NOMO-1 (cell line): ENCODE results near the gene GPLD1.
"Not testable (repeated sequence)": the region's sequence is repeated elsewhere in the genome, so short reads cannot be mapped to it uniquely, and the experiment has no call there.

Experiments
- DNase-seq, 2 experiments: peaks; one replicate each; lab custom pipeline; 2025; ENCODE audit not compliant: unreplicated experiment in 2 of 2; lab: John Stamatoyannopoulos, UW

Gene GPLD1, protein sequence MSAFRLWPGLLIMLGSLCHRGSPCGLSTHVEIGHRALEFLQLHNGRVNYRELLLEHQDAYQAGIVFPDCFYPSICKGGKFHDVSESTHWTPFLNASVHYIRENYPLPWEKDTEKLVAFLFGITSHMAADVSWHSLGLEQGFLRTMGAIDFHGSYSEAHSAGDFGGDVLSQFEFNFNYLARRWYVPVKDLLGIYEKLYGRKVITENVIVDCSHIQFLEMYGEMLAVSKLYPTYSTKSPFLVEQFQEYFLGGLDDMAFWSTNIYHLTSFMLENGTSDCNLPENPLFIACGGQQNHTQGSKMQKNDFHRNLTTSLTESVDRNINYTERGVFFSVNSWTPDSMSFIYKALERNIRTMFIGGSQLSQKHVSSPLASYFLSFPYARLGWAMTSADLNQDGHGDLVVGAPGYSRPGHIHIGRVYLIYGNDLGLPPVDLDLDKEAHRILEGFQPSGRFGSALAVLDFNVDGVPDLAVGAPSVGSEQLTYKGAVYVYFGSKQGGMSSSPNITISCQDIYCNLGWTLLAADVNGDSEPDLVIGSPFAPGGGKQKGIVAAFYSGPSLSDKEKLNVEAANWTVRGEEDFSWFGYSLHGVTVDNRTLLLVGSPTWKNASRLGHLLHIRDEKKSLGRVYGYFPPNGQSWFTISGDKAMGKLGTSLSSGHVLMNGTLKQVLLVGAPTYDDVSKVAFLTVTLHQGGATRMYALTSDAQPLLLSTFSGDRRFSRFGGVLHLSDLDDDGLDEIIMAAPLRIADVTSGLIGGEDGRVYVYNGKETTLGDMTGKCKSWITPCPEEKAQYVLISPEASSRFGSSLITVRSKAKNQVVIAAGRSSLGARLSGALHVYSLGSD

DNA sequence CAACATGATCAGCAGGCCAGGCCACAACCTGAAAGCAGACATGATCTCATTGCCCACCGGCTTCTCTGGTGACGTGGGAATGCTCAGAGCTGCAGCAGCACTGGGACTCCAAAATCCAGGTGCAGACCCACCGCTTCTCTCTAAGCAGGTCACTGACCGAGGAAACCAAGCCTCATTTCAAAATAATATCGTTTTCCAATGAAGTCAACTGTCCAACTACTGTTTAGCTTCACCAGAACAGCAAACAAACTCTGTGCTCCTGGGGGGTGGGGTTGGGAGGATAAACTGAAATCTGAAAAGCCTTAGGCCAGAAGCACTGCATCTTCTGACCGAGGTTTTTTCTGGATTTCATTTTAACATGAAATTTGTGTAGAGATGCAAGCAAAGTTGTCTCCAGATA, at the start of gene GPLD1:
GPLD1 (minus strand) TSS at position 109 of the 400 bp plus-strand sequence; CDS start at position 42, 67 bp downstream.
- DNase-seq = no peak

- no peak for DNase-seq
Observed at GRCh38 chr6:24537771-24538385, 48.5 kb upstream of the GPLD1 start.

- no peak for DNase-seq
Observed at GRCh38 chr6:24537082-24537699, 47.8 kb upstream of the GPLD1 start.

- DNase-seq = no peak
Observed at GRCh38 chr6:24536466-24536865, 47.1 kb upstream of the GPLD1 start.

DNA sequence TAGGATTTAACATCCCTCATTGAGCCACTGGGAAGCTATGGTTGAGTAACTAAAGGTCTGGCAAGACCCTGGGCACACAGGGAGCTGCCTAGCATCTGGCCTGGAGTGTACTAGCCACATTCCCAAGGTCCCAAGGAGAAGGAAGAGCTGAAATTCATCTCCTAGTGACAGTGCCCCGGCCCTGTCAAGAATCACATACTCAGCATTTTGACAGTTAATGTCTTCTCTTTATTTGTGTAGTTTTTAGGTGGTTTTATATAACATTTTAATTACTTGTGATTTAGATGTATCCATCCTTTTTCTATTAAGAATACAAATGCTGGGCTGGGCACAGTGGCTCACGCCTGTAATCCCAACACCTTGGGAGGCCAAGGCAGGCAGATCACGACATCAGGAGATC, 45.8 kb upstream of the GPLD1 start:
- DNase-seq = no peak

GRCh38 chr6:24534329-24534728, 45.0 kb upstream of the GPLD1 start:
- DNase-seq = no peak

GRCh38 chr6:24529985-24530384, 40.6 kb upstream of the GPLD1 start:
- DNase-seq = no peak

DNA sequence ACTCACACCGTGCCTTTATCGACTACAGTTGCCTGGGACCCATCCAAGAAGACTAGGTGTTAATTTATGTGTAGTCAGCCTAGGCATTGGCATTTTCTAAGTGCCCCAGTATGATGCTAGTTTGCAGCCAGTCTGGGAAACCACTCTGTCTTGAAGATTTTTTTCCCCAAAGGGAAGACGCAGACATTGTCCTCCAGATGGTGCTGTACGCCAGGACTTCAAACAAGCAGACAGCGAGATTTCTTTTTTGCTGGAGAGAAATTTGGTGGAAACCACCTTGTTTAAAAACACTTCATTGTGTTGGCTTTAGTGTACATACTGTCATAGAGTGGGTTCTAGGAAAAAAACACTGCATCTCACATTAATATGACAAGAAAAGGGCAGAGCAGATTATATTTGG, 35.4 kb upstream of the GPLD1 start:
- DNase-seq = peak in 1 of 2 experiments; percentile 10

GRCh38 chr6:24524329-24524728, 35.0 kb upstream of the GPLD1 start:
- DNase-seq = no peak

- DNase-seq = no peak
Observed at GRCh38 chr6:24522228-24523176, 33.1 kb upstream of the GPLD1 start.

DNA sequence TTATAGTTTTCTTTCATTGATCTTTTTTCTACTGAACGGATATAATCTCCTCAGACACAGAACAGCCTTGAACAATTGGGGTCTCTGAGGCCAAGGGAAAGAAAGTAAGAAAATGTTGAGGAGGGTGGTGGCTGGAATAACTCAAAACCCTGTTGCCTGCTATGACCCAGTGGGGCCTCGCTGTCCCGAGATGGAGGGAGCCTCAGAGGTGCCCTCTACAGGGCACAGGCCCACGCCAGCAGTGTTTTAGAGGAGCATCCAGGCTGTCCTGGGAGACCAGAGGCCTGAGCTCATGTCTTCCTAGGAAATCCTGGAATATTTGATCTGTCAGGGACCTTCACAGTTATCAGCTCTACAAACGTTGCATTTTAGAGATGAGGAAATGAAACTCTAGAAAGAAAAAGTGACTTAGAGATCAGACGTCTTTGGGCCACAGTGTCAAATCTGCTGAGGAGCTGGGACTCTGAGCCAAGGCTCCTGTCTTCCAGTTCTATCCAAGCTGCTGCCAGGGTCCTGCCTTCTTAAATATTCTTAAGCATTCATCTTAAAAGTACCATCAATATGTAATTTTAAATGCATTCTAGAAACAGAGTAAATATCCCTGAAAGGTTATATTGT, 31.7 kb upstream of the GPLD1 start:
- DNase-seq = no peak

- no peak for DNase-seq
Observed at GRCh38 chr6:24517659-24518543, 28.5 kb upstream of the GPLD1 start.

DNA sequence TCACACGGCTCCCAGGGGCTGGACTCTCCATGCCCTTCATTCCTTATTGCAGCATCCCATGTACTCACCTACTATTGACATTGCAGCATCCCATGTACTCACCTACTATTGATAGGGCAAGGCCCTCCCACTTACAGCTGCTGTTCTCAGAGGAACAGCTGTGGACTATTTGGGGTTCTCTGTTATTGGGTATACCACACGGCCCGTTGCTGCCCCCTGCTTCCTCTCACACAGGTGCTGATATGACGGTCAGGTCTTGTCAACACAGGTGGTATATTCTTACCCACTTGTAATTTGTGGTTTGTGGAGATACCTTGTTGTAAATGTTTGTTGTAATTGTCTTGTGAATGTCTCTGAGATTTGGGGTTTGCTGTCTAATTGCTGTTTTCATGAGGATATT, 24.2 kb upstream of the GPLD1 start:
- DNase-seq = no peak

DNA sequence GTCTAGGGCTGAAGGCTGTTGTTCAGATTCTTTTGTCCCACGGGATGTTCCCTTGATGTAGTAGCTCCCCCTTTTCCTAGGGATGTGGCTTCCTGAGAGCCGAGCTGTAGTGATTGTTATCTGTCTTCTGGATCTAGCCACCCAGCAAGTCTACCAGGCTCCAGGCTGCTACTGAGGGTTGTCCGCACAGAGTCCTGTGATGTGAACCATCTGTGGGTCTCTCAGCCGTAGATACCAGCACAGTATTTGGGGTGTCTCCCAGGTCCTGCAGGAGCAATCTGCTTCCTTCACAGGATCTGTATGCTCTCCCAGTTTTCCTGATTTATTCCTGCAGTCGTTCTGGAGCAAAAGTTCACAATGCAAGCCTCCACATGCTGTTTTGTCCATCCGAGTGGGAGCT, 22.6 kb upstream of the GPLD1 start:
- not testable (repeated sequence) for DNase-seq

DNA sequence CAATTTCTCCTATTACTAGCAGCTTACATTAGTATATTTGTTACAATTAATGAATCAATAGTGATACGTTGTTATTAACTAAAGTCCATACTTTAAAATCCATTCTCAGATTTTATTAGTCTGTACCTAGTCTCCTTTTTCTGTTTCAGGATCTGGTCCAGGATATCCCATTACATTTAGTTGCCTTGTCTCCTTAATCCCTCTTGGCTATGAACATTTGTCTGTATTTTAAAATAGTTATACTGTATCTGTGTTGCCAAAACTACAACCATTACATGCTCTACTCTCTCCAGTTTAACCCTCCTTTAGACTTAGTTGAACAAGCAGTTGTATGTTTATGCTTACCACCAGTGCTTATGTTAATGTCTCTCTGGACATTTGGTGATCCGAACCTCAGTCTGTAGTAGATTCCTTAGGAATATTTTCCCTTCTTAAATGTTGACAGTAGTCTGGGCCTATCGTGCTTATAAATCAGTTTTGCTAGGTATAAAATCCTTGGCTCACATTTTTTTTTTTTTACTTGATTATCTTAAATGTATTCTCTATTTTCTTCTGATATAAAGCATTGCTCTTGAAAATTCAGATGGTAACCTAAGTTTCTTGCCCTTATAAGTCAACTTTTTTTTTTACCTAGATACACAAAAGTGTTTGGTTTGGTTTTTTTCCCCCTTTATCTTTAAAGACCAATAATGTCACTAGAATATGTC, 17.6 kb upstream of the GPLD1 start:
- DNase-seq = no peak

- no peak for DNase-seq
Observed at GRCh38 chr6:24504649-24505586, 15.5 kb upstream of the GPLD1 start.

- no peak for DNase-seq
Observed at GRCh38 chr6:24504287-24504648, 14.9 kb upstream of the GPLD1 start.
